GM19324 (cell line): ENCODE results near the gene NUP62.
A peak's percentile ranks its signal among the peaks of the same experiment; 100 is the strongest.
"Not testable (repeated sequence)": the region's sequence is repeated elsewhere in the genome, so short reads cannot be mapped to it uniquely, and the experiment has no call there.

ENCODE experiments used
- ATAC-seq: cut with Tn5 transposase; IDR thresholded peaks from one replicate; pipeline ENCODE4 v1.9.1; 2021; ENCODE audit warnings: mild to moderate bottlenecking, moderate library complexity; ENCODE audit not compliant: unreplicated experiment, low FRiP score

NUP62 gene

GRCh38 chr19:49952906-49953305 is 23.6 kb upstream of the NUP62 start:
- no peak for ATAC-seq

DNA sequence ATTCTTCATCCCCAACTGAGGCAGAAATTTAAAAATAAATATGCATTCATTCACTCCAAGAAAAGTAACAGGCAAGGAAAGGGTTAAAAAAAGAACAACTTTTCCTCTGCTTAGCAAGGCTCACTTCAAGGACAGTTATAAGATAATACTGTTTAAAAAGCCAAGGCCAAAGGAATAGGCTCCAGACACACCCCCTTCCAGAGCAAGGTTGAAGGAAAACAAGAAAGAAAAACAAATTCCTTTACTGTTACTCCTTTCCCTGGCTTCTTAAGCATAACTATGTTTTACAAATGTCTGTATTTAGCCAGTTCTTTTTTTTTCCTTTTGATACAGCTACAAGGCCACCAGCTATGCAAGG is 23.2 kb upstream of the NUP62 start:
- no peak for ATAC-seq

DNA sequence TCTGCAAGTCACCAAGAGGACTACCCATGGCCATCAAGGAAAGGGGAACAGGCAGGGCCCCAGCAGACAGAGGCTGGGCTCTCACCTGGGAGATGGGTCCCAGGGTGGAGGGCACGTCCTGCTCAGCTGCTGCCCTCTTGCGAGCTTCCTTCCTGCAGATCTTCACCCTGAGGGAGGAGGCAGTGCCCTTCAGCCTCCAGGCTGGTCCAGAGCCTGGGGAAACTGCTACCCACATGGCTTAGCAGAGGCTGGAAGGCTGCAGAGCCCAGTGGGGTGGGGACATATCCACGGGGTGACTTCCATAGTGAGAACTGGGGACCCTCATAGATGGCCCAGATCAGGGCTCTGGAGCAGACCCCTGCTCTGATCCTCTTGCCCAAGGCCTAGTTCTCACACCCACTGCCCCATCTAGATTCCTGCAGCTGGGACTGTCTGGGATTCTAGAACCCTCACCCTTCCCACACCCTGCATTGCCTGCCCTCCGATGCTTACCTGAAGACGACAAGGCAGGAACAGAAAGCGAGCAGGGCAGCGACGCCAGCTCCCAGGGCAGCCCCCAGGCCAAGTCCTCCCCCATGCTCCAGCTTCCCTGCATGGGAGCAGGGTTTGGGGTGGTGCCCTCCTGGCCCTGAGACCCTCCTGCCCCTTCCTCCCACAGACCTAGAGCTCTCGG is 22.6 kb upstream of the NUP62 start:
- no peak for ATAC-seq

- no peak for ATAC-seq
Measured at GRCh38 chr19:49950956-49951526, 21.7 kb upstream of the NUP62 start.

DNA sequence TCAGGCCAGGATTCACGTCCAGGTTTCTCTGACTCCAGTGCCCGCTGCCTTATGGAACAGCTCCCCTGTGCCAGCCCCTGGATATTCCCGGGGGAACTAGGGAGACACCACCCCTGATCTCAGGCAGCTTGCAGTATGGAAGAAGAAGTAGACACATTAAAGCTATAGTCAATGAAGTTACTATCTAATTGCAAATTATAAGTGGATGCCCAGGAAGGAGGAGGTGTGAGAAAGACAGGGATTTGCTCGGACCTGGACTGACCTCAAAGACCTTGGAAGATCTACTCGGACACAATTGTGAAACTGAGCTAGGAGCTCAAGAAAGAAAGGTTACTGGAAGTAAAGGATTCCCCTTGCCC is 21.3 kb upstream of the NUP62 start:
- no peak for ATAC-seq

DNA sequence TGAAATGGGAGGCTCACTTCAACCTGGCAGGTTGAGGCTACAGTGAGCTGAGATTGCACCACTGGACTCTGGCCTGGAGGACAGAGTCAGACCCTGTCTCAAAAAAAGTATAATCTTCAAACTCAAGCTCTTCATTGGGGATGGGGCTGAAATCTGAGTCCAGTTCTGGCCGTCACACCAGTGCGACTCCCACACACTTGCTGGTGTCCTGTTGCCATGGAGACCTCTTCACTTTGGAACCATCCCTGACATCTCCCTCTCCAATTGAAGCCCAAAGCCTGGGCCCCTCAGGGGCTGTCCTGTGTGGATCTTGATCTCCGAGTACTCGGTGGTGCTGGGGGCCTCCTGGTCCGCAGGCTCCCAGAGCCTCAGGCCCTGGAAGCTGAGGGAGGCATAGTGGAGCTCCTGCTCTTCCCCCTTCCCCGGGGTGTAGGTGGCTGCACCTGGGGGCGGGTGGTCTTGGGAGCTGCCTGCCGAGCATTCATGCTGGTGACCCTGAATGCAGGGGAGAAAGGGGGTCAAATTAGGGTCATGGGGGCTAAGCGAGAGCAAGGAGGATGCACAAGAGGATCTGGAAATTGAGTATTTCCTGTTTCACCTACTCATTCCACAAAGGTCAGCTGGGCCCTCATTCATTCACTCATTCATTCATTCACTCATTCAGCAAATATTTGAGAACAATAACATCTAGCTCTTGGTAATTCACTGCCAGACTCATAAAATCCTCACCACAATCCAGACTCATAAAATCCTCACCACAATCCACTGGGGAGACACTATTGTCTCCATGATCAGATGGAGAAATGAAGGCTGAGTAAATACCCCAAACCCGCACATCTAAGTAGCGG is 20.7 kb upstream of the NUP62 start:
- ATAC-seq, result no peak

- ATAC-seq, result no peak
Measured at GRCh38 chr19:49946415-49946814, 17.1 kb upstream of the NUP62 start.

DNA sequence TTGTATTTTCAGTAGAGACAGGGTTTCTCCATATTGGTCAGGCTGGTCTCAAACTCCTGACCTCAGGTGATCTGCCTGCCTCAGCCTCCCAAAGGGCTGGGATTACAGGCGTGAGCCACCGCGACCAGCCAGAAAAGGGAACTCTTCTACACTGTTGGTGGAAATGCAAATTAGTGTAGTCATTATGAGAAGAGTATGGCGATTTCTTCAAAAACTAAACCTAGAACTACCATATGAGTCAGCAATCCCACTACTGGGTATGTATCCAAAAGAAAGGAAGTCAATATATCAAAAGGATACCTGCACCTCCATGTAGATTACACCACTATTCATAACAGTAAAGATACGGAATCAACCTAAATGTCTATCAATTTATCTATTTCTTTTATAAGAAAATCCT is 15.3 kb upstream of the NUP62 start:
- ATAC-seq, result not testable (repeated sequence)

DNA sequence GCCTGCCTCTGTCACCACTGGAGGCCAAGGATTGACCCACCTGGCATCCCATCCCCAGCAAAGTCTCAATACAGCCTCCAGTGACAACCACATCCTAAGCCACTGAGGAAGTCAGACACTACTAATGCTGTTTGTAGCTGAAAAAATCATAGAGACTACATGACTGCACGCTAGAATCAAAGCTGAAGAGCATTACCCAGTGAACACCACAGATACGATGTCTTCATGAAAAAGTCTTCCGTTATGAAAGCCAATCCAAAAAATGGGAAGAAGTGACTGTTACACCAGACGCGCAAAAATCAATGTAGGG is 11.1 kb upstream of the NUP62 start:
- no peak for ATAC-seq

- no peak for ATAC-seq
Measured at GRCh38 chr19:49939721-49940481, 10.6 kb upstream of the NUP62 start.

GRCh38 chr19:49938662-49939061 is 9.4 kb upstream of the NUP62 start:
- no peak for ATAC-seq

DNA sequence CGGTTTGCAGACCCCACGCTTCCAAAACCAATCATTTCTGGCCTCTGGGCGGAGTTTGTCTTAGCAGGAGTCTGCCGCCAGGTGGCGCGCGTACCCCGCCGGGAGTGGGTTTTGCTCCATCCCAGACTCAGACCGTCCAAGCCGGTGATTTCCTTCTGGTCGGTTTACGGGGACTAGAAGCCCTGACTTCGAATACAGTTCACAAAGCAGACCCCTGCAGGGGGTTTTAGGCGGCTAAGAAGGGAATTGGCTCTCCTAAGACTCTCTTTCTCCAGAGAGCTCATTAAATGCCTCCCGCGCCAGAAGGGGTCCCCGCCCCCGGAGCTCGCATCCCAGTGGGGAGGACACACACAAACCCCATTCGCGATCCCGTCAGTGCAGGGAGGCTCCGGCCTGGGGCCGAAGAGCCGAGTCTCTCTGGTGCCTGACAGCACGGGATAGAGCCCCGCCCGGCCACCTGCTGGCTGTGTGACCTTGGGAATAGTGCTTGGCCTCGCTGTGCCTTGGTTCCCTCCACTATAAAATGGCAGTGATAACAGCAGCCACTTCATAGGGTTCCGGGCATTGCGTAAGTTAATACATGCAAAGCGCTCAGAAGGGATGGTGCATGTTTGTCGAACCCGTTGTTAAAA is 8.6 kb upstream of the NUP62 start:
- ATAC-seq, result peak; percentile 54

DNA sequence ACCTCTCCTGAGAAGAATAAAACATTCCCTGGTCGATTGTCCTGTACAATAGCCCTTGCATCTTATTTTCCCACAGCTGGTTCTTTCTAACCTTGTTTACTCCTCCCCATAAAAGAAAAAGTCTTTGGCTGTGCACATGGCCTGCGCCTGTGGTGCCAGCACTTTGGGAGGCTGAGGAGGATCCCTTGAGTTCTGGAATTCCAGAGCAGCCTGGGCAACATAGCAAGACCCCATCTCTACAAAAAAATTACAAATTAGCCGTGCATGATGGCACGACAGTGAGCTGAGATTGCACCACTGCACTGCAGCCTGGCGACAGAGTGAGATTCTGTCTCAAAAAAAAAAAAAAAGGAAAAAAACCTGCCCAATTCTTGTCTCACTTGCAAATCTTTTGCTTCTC is 7.2 kb upstream of the NUP62 start:
- ATAC-seq, result no peak

- ATAC-seq, result no peak
Measured at GRCh38 chr19:49933643-49934042, 4.3 kb upstream of the NUP62 start.

DNA sequence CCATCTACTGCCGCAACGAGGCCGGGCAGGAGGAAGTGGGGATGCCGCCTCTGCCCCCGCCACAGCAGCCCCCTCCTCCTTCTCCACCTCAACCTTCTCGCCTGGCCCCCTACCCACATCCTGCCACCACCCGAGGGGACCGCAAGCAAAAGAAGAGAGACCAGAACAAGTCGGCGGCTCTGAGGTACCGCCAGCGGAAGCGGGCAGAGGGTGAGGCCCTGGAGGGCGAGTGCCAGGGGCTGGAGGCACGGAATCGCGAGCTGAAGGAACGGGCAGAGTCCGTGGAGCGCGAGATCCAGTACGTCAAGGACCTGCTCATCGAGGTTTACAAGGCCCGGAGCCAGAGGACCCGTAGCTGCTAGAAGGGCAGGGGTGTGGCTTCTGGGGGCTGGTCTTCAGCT is 3.4 kb upstream of the NUP62 start:
- ATAC-seq, result no peak

DNA sequence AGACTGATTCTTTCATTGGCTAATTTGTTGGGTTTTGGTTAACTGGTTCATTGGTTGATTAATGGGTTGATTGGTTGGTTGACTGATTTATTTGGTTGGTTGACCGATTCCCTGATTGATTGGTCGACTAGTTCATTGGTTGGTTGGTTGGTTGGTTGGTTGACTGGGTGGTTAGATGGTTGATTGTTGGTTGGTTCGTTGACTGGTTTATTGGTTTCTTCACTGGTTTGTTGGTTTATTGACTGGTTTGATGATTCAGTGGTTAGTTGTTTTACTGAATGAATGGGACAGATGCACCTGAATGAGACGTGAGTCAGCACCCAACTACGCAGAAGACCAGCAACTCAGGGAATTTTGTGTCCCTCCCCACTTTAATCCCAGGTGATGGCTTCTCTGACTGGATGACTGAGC is 2.7 kb upstream of the NUP62 start:
- ATAC-seq, result no peak

- ATAC-seq, result no peak
Measured at GRCh38 chr19:49931293-49932040, 2.2 kb upstream of the NUP62 start.

- no peak for ATAC-seq
Measured at GRCh38 chr19:49930483-49931011, 1.2 kb upstream of the NUP62 start.

- ATAC-seq, result peak; percentile 71
Measured at GRCh38 chr19:49929611-49930482, 543 bp upstream of the NUP62 start.
